Measurements from ENCODE around the gene ZBTB45. TPM values are rescaled to one million over a fixed set of nuclear protein-coding genes. Genes with fewer than 3 reads are reported as not detected.
A peak's percentile ranks its signal among the peaks of the same experiment; 100 is the strongest.
"Not testable (repeated sequence)": the region's sequence is repeated elsewhere in the genome, so short reads cannot be mapped to it uniquely, and the experiment has no call there.

ZBTB45 gene
- total and polyA plus RNA-seq, 3 donors from 2014 or later: 6.9 to 15.1 (median 14.0) TPM

GRCh38 chr19:58509731-58510083 lies 9.9 kb downstream of the ZBTB45 start:
- TF ChIP-seq POLR2A (IDR thresholded peaks at IDR 0.05) (no peak), CTCF (IDR thresholded peaks at IDR 0.05) (no peak)
- peaks cover 5% of the 10 kb centered on the region for H3K4me1 ChIP-seq
- 87 to 90% methylated on average over 10 to 11 of the region's 11 CpGs for WGBS, 2 donors
- no peak overlapping the region for H3K4me3 ChIP-seq
- DNase-seq: no peak
- no peaks in the 10 kb centered on the region for H3K27me3 ChIP-seq
- no peak overlapping the region for H3K27ac ChIP-seq
- H3K36me3 ChIP-seq (ENCODE audit: low read depth, missing control alignments): no peaks in the 10 kb centered on the region
- no peaks in the 10 kb centered on the region for H3K9me3 ChIP-seq
- intact Hi-C loops (cut with DNase I; ENCODE audit: low total_unique reads): no loop called here

- H3K4me1 ChIP-seq; H3K4me3 ChIP-seq; DNase-seq; H3K9me3 ChIP-seq; intact Hi-C loops (cut with DNase I; ENCODE audit: low total_unique reads); H3K27ac ChIP-seq; H3K27me3 ChIP-seq; H3K36me3 ChIP-seq (ENCODE audit: low read depth, missing control alignments): not testable (repeated sequence)
- 80 to 89% methylated on average over 7 to 8 of the region's 8 CpGs for WGBS, 2 donors
Observed at GRCh38 chr19:58507602-58508223, 11.9 kb downstream of the ZBTB45 start.

GRCh38 chr19:58500242-58500641 lies 19.4 kb downstream of the ZBTB45 start:
- no peaks in the 10 kb centered on the region for H3K27me3 ChIP-seq
- peaks cover 16% of the 10 kb centered on the region for H3K4me1 ChIP-seq
- WGBS, 2 donors: 81 to 92% methylated on average over 3 to 14 of the region's 14 CpGs
- H3K4me3 ChIP-seq: no peak overlapping the region
- H3K36me3 ChIP-seq (ENCODE audit: low read depth, missing control alignments): no peaks in the 10 kb centered on the region
- no peaks in the 10 kb centered on the region for H3K9me3 ChIP-seq
- TF ChIP-seq POLR2A (IDR thresholded peaks at IDR 0.05): no peak
- no peak for TF ChIP-seq CTCF (IDR thresholded peaks at IDR 0.05)
- H3K27ac ChIP-seq: no peak overlapping the region
- intact Hi-C loops (cut with DNase I; ENCODE audit: low total_unique reads): no loop called here
- DNase-seq: no peak

- WGBS, 2 donors: 1 to 4% methylated on average over 30 to 58 of the region's 60 CpGs
- intact Hi-C loops (cut with DNase I; ENCODE audit: low total_unique reads): no loop called here
- peak overlapping the region; percentile 61 to 74 for H3K4me3 ChIP-seq
- no peaks in the 10 kb centered on the region for H3K27me3 ChIP-seq
- H3K9me3 ChIP-seq: no peaks in the 10 kb centered on the region
- no peaks in the 10 kb centered on the region for H3K36me3 ChIP-seq (ENCODE audit: low read depth, missing control alignments)
- DNase-seq: peak; percentile 99
- peak overlapping the region; percentile 62 to 79 for H3K27ac ChIP-seq
- peak in 2 of 3 experiments; percentile 14 to 30 for TF ChIP-seq CTCF (IDR thresholded peaks at IDR 0.05)
- no peak for TF ChIP-seq POLR2A (IDR thresholded peaks at IDR 0.05)
- peaks cover 16% of the 10 kb centered on the region for H3K4me1 ChIP-seq
Observed at GRCh38 chr19:58499021-58499927, 20.3 kb downstream of the ZBTB45 start.

GRCh38 chr19:58498316-58499020 lies 21.1 kb downstream of the ZBTB45 start:
- no peak for DNase-seq
- intact Hi-C loops (cut with DNase I; ENCODE audit: low total_unique reads): no loop called here
- Histone ChIP-seq H3K27me3 (no peaks in the 10 kb centered on the region), H3K36me3 (ENCODE audit: low read depth, missing control alignments) (no peaks in the 10 kb centered on the region), H3K4me1 (peaks cover 16% of the 10 kb centered on the region), H3K9me3 (no peaks in the 10 kb centered on the region), H3K27ac (peak overlapping the region in 1 of 2 donors; percentile 79), H3K4me3 (peak overlapping the region; percentile 61 to 74)
- 45 to 60% methylated on average over 17 to 22 of the region's 22 CpGs for WGBS, 2 donors
- TF ChIP-seq POLR2A (IDR thresholded peaks at IDR 0.05) (no peak), CTCF (IDR thresholded peaks at IDR 0.05) (no peak)
